ENCODE measurements around the gene EIF4G3.
"Not testable (repeated sequence)": the region's sequence is repeated elsewhere in the genome, so short reads cannot be mapped to it uniquely, and the experiment has no call there.

Gene EIF4G3

GRCh38 chr1:21104683-21105082, 72.0 kb downstream of the EIF4G3 start:
- no peak for DNase-seq

DNA sequence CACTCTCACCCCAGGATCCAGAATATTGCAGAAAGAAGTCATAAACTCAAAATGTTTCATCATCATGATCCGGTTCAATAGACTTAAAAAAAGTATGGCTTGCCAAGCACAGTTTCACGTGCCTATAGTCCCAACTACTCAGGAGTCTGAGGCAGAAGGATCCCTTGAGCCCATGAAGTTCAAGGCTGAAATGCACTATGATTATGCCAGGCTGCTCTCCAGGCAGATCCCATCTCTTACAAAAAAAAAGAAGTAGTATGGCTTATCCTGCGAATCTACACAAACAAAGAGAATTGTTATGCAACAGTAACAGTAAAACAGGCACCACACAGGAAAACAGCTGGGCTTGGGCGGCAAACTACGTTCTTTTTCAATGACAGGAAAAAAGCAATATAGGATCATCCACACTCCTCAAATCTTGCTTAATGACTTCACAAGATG, 76.2 kb downstream of the EIF4G3 start:
- no peak for DNase-seq

GRCh38 chr1:21099869-21100131, 76.9 kb downstream of the EIF4G3 start:
- no peak for DNase-seq

DNA sequence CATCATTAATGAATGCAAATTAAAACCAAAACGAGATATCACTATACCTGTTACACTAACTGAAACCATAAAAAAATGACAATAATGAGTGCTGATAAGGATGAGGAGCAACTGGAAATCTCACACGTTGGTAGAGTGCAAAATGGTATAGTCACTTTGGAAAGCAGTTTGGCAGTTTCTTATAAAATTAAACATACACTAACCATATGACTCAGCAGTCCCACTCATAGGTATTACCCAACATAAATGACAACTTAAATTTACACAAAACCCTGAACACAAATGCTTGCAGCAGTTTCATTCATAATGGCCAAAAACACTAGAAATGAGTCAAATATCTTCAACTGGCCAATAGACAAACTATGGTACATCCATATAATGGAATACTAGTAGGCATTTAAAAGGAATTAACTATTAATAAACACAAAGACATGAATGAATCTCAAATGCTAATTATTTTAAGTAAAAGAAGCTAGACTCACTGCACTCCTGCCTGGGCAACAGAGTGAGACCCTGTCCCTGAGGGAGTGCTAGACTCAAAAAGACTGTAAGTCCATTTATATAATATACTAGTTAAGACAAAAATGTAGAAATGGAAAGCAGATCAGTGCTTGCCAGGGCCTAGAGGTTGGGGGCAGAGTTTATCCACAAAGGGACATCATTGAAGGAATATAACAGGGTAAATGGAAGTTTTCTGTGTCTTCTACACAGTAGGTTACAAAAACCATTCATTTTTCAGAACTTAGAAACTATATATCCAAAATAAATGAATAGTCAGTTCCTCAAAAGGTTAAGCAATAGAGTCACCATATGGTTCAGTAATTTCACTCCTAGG, 77.4 kb downstream of the EIF4G3 start:
- DNase-seq, result no peak

GRCh38 chr1:21098186-21098915, 78.3 kb downstream of the EIF4G3 start:
- no peak for DNase-seq

DNA sequence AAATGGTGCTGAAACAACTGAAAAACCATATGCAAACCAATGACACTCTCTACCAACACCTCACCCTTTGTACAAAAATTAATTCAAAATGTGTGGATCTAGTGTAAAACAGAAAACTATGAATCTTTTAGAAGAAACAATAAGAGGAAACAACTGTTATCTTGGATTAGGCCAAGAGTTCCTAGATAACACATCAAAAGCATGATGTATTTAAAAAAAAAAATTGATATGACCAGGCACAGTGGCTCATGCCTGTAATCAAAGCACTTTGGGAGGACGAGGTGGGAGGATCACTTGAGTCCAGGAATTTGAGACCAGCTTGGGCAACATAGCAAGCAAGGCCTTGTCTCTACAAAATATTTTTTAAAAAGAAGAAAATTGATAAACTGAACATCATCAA, 79.0 kb downstream of the EIF4G3 start:
- no peak for DNase-seq

- DNase-seq, result no peak
Observed at GRCh38 chr1:21095976-21096375, 80.7 kb downstream of the EIF4G3 start.

- not testable (repeated sequence) for DNase-seq
Observed at GRCh38 chr1:21094282-21094681, 82.4 kb downstream of the EIF4G3 start.

DNA sequence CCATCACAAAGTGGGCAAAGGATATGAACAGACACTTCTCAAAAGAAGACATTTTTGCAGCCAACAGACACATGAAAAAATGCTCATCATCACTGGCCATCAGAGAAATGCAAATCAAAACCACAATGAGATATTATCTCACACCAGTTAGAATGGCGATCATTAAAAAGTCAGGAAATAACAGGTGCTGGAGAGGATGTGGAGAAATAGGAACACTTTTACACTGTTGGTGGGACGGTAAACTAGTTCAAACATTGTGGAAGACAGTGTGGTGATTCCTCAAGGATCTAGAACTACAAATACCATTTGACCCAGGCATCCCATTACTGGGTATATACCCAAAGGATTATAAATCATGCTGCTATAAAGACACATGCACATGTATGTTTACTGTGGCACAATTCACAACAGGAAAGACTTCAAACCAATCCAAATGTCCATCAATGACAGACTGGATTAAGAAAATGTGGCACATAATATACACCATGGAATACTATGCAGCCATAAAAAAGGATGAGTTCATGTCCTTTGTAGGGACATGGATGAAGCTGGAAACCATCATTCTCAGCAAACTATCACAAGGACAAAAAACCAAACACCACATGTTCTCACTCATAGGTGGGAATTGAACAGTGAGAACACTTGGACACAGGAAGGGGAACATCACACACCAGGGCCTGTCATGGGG, 83.3 kb downstream of the EIF4G3 start:
- DNase-seq, result not testable (repeated sequence)

- DNase-seq, result not testable (repeated sequence)
Observed at GRCh38 chr1:21092545-21092944, 84.2 kb downstream of the EIF4G3 start.

DNA sequence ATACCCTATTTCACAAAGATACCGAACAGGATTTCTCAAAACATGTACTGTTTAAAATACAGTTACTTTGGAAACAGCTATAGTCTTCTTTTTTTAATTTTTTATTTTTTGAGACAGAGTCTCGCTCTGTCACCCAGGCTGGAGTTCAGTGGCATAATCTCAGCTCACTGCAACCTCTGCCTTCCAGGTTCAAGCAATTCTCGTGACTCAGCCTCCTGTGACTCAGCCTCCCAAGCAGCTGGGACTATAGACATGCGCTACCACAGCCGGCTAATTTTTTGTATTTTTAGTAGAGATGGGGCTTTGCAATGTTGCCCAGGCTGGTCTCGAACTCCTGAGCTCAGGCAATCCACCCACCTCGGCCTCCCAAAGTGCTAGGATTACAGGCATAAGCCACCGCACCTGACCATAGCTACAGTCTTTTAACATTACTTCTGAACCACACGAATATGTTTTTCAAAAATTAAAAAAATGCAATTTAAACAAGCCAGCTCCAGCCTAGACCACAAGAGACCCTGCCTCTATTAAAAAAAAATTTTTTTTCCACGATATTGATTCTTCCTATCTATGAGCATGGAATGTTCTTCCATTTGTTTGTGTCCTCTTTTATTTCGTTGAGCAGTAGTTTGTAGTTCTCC, 85.5 kb downstream of the EIF4G3 start:
- peak; percentile 31 for DNase-seq

- no peak for DNase-seq
Observed at GRCh38 chr1:21090463-21090862, 86.2 kb downstream of the EIF4G3 start.

DNA sequence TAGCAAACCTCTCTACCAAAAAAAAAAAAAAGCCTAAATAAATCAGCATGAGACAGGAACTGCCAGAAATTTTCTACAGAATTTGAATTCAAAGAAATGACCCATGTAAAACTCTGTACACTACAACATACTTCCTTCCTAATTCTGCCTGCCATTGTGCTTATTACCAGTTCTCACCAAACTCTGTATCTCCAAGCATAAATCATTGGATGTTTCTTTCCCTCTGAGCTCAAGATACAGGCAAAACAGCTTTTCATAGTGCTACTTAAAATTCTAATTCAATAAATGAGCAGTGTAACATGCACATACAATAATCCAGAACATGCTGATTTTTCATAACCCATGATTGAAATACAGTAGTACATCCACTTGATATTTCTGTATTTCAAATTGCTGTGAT, 87.0 kb downstream of the EIF4G3 start:
- no peak for DNase-seq

DNA sequence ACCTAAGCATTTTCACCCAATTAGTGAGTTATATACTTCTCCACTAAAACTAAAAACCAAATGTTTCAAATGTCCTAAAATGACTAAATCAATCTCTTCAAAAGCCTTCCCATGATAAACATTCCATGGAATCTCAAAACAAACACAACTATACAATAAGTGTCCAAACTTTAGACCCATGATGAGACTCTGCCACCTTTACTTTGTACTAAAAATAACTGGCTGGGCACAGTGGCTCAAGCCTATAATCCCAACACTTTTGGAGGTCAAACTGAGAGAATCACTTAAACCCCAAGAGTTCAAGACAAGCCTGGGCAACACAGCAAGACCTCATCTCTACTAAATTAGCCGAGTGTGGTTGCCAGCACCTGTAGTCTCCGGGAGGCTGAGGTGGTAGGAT, 87.4 kb downstream of the EIF4G3 start:
- no peak for DNase-seq

GRCh38 chr1:21084111-21084810, 92.4 kb downstream of the EIF4G3 start:
- no peak for DNase-seq

- DNase-seq, result no peak
Observed at GRCh38 chr1:21082073-21082472, 94.6 kb downstream of the EIF4G3 start.

- no peak for DNase-seq
Observed at GRCh38 chr1:21077085-21077484, 99.6 kb downstream of the EIF4G3 start.

- no peak for DNase-seq
Observed at GRCh38 chr1:21072721-21073120, 104.0 kb downstream of the EIF4G3 start.

DNA sequence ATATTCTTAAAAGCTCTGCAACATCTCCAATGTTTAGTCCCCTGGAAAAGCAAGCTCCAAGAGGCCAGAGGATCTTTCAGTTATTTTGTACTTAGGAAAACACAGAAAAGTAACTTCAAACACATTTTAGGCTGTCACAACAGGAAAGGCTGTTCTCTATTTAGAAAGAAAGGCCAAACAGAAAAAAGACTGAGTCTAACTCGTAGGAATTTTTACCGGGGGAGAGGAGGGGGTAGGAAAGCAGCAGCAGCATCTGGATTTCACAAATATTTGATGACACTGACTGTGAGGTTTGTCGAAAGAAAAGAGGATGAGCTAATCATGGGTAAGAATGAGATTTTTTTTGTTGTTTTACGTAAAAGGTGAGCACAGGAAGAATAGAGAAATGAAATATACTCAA, 107.1 kb downstream of the EIF4G3 start:
- DNase-seq, result no peak

DNA sequence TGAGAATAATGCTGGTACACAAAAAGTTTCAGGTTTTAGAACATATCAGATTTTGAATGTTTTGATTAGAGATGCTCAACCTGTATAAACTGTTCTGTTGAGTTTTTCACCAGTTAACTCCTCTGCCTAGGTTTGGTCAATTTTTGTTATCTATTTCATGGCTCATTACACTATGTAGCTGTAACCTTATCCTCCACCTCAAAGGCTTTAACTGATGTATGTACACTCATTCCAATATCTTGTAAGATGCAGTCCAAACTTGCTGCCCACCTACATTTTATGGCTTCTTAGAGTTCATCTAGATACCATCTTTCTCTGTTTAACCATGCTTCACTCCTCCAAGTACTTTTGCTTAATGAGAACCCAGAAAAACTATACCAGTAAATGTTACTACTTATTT, 107.8 kb downstream of the EIF4G3 start:
- no peak for DNase-seq

GRCh38 chr1:21067551-21068227, 109.0 kb downstream of the EIF4G3 start:
- DNase-seq, result no peak

DNA sequence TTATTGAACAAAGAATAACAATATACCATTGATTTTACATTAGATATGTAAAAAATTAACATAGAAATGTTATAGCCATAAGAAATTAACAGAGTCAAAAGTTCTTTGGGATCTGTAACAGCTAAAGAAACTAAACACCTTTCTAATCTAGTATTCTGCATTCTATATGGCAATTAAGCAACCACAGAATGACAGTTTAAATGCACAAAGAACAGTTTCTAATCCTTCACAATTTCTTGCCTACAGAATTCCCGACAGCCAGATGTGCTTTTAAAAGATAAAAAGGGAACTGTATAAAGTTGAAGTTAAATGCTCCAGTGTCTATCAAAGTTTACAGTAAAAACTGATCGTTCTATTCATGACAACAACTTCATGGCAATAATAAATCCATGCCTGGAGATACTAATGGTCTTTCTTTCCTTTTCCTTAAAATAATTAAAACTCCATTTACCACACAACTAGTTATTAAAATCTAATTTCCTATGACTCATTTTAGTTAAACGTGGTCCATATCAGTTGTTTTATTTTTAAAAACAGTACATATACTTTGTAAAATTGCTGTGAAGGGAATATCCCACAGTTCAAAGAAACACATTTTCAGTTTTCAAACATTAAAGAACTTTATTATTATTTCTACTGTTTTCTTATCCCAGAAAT, 110.2 kb downstream of the EIF4G3 start:
- DNase-seq, result no peak
